DMS79 treated with DMSO at 0.1 percent for 48 hours (cell line): ENCODE results near the gene CYREN.
"Not testable (repeated sequence)": the region's sequence is repeated elsewhere in the genome, so short reads cannot be mapped to it uniquely, and the experiment has no call there.

Experiments used
- DNase-seq: peaks from one replicate; lab custom pipeline; 2025; lab: John Stamatoyannopoulos, UW

The CYREN gene, protein sequence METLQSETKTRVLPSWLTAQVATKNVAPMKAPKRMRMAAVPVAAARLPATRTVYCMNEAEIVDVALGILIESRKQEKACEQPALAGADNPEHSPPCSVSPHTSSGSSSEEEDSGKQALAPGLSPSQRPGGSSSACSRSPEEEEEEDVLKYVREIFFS

DNA sequence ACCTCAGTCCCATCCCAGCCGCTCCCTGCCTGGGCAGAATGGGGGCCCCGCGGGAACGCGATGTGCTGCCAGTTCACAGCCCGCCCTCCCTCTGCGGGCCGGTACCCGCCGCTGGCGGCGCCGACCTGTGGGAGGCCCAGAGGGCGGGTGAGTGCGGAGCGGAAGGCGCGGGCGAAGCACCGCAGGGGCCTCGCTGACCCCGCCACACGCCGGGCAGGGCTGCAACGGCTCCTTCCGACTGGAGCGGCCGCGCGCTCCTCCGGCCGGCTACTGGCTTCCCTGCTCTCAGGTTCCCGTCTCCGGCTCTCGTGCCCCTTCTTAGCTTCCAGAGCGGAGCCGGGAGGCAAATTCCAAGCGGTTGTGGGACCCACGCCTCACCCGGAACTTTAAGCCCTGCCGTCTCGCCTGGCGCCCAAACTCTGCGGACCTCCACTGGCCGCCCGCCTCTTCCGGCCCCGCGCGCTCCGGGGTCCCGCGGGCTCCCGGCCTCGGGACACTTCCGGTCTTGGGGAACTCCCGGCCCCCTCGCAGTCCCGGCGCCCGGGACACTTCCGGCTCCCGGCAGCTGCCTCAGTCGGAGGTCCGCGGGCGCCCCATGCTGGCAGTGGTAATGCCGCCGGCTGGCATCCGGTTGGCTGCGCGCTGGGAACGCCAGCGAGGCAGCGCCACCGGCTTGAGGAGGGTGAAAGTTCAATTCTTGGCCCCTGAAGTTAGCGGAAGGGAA is at the start of gene CYREN:
Gene CYREN (minus strand): TSS at position 434 of the 724 bp plus-strand sequence. CDS start 1,785 bp downstream, outside the sequence.
- peak; percentile 77 for DNase-seq

DNA sequence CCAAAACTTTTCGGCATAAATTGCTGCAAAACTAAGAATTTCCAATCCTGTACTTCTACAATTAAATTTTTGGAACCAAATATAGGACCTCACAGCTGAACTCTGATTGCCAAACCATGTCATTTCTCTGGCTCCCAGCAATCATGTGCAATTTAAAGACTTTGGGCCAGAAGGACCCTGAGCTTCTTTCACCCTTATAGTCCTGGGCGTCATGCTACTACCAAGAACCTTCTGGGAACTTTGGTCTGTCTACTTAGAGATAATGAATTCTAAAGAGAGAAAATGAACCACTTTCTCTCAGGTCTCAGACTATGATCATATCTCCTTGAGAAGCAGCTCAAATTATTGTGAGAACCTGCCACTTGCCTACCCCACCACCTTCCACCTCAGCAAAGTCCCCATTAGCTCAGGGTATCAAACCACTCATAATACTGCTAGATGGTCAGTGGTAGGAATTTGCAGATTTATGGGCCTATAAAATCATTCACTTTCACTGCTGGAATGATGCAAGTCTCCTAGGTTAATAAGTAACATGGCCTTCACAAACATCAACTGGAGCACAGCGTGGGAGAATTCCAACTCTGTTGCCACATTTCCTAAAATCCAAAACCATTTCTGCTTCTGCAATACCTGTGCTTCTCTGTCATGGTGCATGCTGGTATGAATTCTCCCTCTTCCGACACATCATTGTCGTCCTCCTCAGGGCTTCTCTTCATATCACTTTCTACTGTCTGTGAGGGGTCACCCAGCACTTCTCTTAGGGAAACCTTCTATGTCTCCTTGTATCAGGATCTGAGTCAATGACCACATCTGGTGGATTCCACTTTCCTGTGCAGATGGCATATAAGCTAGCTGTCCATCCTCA is 47.4 kb upstream of the CYREN start:
- no peak for DNase-seq

DNA sequence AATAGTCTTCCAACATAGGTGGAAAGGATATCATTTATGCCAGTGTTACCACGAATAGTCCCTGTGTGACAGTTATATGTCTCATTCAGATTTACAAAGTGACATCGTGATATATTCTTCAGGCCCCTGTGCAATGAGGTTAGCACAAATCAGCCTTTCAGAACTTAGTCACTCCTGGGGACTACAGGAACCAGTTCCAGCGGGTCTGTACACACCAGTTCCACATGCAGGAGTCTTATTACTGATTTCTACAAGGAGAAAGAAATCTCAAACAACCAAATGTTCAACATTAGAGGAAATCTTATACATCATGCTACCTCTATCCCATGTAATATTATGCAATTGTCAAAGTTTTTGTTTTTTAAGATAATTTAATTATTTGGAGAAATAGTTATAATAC is 45.2 kb upstream of the CYREN start:
- DNase-seq: no peak

DNA sequence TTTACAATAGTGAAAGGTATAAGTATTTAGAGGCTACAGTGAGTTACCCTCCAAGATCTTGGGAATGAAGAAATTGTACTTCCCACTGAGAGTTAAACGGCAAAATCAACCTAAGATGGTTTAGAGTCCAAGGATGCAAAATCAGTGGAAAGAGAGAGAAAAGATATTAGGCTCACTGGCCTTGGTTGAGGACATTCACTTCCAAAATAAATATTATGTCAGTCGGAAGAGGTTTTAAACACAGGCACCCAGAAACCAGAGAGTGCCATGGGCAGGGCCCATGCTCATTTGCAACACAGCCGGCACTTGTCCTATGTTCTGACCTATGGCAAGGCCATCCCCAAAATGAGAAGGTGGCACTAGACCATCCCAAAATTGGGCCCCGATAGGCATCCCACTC is 44.7 kb upstream of the CYREN start:
- no peak for DNase-seq

DNA sequence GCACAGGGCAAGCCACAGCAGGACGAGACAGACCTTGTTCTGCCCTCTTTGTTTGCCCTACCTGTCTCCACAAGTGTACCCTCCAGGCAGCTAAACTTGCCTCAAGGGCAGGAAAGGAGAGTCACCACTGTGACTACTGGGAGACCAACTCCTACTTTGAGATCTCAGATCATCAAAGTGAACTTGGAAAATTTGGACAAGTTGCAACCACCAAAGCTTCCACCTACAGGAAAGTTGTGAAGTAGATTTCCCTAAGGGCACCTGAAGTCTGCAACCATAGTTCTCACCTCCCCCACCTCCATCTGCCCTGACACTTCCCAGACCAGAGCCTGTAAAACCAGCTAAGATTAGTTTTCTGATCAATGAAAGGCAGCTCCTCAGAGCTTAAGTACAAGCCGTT is 43.3 kb upstream of the CYREN start:
- no peak for DNase-seq

DNA sequence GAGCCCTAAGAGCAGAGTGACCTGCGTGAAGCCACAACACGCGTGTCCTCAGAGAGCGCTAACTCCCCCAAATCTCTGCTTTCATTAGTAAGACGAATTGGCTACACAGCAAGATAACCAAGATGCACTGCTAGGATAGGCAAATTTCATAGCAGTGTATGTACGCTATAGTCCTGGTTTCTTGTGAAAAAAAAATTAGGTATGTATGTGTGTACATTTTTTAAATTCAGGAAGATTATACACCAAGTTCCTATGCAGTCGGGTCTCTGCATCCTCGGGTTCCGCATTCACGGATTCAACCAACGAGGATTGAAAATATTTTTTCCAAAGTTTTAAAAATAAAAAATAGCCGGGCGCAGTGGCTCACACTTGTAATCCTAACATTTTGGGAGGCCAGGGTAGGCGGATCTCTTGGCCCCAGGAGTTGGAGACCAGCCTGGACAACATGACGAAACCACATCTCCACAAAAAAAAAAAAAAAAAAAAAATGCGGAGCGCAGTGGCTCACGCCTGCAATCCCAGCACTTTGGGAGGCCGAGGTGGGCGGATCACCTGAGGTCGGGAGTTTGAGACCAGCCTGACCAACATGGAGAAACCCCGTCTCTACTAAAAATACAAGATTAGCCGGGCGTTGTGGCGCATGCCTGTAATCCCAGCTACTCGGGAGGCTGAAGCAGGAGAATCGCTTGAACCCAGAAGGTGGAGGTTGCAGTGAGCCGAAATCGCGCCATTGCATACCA is 41.6 kb upstream of the CYREN start:
- DNase-seq: not testable (repeated sequence)

DNA sequence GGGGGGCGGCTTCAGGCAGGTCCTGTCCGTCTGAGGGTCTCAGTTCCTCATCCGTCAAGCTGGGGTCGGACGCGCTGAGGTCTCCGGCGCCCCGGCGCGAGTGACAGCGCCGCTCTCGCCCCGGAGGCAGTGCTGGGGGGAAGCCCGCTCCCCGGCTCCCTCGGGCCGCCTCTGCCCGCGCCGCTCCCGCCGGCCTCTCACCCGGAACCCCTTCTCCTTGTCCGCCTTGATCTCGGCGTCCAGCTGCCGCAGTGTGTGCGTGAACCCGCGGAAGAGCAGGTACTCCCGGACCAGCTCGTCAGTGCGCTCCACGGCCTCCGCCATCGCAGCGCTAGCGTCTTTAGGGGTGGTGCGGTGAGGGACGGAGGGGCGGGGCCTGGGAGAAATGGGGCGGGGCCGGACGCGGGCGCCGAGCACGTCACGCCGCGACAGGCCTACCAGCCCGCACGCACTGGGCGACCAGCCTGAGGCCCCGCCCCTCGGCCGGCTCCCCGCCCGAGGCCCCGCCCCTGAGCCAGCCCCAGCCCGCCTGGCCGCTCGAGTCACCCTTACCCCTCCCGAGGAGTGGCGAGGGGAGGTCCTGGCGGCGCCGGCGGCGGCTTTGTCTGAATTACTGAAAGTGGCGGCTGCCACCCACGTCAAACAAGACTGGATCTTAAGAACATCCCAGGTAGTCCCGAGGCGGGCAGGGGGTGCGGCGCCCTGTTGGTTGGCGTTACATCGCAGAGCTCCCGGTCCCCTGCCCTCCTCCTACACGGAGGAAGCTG is 40.9 kb upstream of the CYREN start, which contains the start of gene WDR91:
Gene WDR91 (minus strand): TSS at position 348 of the 767 bp plus-strand sequence. CDS start 24 bp downstream, at position 324.
- peak; percentile 91 for DNase-seq

DNA sequence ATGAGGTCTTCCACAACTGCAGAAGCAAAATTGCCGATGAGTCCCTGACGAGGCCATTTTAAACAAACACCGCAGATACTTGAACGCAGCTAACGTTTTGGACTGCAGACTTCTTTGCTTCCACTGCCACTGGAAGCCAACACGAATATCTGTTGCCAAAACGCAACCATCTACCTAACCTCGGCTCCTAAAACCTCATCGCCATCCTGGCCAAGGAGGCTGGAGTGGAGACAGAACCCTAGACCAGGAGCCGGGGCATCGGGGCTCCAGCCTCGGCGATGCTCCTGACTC is 40.3 kb upstream of the CYREN start:
- DNase-seq: peak; percentile 29

DNA sequence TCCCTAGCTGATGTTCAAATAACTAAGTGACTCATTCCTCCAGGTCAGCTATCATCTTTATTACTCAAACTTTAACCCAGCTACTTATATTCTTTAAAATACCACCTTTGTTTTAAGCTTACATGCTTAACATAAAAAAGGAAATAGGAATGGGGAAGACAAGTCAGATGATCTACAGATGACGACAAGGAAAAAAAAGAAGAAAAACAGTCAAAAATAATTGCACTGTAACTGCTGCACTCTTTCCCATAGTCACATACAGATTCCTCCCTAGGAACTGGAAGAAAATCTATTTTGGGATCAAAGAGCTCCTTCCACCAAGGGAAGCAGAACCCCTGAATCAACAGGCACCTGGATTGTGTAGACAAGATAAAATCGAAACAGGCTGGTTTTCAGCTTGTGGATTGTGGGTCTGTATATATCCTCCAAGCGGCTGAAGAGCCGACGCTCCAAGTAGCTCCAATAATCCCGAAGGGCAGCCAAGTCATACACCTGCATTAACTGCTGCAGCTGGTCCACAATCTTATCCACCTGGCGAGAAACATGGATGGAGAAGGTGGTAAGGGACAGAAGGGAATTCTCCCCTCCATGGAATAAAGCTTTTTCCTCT is 38.8 kb upstream of the CYREN start:
- DNase-seq: no peak

DNA sequence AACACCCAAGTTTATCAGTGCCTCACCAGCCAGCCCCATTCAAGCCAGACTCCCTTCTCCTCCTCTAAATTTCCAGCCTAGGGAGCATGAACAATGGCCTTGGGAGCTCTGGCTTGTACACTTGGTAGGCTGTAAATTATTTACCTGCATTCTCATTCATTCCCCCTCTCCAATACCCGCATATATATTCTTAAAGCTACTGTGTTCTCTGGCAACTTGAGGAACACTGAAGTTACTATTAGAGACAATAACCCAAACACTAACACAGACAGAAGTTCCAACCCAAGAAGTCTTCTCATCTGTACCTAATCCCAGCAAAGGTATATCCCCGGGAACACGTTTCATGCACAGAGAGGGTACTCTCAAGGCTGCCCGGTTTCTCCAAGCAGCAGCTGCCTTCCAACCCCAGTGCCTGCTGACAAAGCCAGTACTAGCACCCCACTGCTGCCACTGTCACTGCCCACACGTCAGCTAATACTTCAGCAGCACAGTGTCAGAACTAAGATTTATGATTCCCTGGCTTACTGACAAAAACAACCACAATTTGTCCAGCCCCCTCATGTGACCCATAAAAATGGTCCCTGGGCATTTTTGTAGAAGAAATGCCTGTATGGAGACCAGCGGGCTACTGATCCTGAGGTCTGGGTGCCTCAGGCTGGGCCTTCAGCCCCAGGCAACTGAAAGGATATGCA is 37.7 kb upstream of the CYREN start:
- no peak for DNase-seq

DNA sequence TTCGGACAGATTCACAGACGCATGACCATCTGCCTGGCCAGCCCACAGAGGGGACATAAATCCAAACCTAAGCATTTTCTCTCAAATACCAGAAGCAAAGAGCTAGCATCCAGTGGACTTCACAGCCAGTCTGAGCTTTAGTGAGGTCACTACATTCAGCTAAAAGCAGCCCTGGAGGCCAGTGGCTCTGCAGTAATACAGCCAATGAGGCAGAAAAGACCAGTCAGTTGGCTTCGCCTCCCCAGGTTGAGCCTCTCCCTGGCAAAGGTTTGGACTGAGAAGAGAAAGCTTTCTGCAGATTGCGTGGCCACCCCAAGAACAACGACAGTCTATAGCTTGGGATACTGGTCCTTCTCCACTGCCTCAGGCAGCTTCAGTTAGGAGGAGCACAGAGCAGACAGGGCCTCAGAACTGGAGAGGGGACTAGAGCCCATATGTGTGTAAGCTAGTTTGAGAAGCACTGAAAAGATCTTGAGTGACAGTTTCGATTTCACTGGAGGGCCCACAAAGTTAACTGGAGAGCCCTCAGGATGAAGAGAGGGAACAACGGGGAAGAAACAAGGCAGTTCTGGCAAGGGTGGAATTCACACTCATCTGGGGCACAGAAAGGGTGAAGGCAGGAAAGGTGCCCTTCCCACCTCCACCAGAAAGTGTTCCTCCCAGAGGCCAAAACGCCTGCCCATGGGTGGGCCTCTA is 37.0 kb upstream of the CYREN start:
- no peak for DNase-seq

DNA sequence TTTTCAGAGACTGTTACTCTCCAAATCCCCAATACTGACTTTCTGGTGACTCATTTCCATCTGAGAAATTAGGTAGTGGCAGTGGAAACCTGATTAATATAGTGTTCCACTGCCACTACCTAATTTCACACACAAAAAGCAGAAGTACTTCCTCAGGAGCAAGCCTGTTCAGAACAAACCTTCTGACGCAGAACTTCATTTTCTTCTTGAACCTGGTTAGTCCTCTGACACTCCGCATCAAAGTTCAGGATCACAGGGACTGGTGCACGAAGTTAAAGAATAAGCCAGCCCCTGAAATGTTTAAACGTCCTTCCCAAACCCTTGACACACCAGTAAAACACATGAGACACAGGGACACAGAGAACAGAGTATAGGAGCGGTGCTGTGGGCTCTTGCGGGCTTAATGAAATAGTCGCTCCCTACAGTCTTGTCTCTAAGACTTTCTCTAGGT is 36.5 kb upstream of the CYREN start:
- no peak for DNase-seq

DNA sequence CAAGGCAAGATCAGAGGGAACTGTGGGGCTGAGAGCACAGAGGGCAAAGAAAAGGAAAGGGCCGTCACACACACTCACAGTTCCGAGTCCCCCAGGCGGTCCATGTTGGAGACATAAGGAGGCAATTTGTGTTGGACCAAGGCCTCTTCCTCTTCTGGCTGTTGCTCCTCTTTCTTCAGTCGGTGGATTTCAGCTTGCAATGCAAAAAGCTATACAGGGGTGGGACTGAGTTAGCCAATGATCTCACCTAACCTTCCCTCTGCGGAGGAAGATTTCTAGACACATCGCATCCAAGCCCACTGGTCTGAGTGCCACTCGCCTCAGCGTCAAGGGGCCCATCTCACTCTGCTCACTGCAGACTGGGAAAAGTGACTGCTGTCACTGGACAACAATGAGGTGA is 35.3 kb upstream of the CYREN start:
- no peak for DNase-seq

DNA sequence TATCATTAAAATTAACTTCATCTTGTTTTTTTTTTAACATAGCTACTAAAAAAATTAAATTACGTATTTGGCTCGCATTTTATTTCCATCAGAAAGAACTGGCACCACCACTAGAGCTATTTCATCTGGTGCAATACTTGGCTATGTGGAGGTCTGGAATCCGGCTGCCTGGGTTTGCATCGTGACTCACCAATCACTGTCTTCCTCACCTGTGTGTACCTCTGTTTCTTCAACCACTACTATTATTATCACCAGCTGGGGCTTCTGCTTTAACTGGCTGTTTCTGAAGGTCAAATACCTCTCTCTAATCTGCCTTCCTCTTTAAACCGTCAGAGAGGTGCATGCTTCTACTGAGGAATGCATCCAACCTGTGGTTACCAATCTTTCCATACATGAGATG is 34.4 kb upstream of the CYREN start:
- no peak for DNase-seq

DNA sequence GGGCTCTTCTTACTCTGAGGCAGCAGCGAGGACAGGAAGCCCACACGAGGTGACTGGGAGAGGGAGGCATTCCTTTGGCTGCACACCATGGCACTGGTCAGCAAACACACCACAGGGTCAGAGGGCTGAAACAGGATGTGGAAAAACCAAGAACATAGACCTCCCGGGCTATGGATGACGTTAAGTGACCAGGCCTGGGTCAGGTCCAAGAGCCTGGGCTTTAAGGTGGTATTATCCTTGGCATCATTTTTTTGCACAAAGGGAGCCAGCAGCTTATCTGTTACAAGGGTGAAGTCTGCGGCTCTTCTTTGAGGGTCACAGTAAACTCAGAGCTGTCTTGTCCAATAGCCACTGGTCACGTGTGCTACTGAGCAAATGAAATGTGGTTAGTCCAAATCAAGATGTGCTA is 33.8 kb upstream of the CYREN start:
- DNase-seq: no peak

DNA sequence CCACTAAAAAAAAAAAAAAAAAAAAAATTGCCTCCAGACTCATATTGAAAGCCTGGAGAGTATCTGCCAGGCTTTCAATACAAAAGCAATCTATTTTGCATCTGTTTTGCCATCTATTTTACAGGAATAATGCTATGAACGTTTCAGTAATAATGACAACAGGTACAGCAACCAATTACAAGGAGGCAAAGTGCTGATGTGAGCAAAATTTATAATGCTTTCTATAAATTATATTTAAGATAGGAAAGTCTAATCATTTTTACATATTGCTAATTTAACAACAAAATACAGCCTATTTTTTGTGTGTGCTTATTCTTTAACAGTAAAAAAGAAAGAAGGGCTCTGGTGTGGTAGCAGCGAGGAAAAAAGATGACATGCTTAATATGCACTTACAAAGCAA is 30.8 kb upstream of the CYREN start:
- no peak for DNase-seq

DNA sequence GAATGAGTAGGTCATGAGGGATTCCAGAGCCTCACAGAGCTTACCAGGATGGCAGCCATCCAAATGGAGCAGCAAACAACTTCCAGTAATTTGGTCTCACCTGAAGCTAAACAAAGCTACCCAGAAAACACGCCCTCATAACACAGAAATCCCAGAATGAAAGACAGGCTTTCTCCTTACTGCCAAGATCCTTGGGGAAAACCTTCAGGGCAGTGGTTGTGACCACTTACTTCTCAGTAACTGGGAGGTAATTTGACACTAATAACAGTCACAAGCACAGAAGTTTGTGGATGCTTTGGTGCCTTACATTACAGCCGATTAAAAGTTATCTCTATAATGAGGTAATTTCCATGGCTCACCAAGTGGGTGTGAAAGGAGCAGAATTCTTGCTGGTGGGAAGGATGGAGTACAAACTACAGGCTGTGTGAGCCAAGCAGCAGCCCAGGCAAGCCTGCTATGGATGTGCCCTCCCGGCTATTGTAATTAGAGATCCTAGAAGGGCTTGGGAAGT is 30.4 kb upstream of the CYREN start:
- no peak for DNase-seq

DNA sequence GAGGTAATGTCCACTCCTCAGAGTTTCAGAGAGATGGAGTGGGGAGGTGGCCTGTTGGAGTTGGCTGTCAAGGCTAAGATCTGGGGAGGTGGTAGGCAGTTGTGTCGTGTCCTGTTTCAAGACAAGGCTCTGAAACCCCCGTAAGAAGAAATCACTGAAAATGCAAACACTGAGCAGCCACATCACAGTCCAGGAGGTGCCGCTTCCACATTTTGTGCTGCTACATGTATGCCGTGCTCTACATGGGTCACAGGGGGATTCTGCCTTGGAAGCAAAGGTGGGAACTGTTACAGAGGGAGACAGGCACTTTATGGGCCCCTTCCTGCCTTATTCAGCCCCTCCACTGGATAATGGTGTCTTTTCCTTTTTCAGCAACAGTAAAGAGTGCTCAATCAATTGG is 28.9 kb upstream of the CYREN start:
- no peak for DNase-seq

DNA sequence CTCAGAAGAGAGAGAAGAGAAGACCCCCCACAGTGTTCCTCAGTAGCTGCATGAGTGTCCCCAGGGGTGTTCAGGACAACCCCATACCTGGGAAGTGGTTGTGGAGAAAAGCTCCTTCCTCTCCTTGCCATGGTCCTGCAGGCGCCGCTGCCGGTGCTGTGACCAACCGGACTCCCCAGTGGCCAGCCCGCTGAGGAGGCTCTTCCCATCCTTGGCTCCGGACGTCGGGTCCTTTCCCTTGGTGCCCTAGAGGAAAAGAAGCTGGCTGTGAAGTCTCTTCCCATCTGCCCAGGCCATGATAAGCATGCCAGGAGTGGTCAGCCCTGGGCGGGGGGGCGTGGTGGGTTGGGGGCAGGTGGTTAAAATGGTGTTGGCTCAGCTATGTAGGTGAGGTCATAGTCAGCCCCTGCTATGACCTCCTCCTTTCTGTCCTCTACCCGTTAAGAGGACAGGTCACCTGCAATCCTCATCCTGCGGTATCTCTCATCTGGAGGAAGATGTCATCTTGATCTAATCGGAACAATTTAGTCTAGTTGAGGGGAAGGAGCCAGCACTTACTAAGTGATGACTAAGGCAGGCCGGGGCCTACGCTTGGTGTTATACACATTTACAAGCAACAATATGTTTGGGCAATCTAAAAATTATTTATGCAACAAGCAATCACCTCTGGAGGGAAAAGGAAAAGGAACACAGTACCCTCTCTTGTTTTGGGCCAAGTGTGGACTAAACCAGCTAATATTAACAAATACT is 27.6 kb upstream of the CYREN start:
- DNase-seq: no peak
